Heart left ventricle (tissue), 16 donors: ENCODE results near the gene KIAA0753. TPM values are rescaled to one million over a fixed set of nuclear protein-coding genes. Genes with fewer than 3 reads are reported as not detected.

Source experiments
- ATAC-seq, 4 donors: fragments of 200-7000 bp; cut with Tn5 transposase; one replicate each; pipeline ENCODE4 v1.9.1; 2020 to 2022; ENCODE audit warnings: moderate library complexity in 4 of 4, mild to moderate bottlenecking in 3 of 4, moderate number of reproducible peaks in 1 of 4
- DNase-seq, 5 donors: peaks; one replicate each; pipeline ENCODE4 v3.0.0-alpha.2; 2020
- H3K27ac ChIP-seq, 12 donors: fragments of 200-600 bp; sonication (generic) in 4 of 12; one replicate each; pipeline versions ENCODE4 v1.5.0 to v1.8.0; 2016 to 2022; ENCODE audit warnings: mild to moderate bottlenecking in 2 of 12
- H3K27me3 ChIP-seq, 9 donors: fragments of 200-600 bp; sonication (generic) in 2 of 9; one replicate each; pipeline versions ENCODE4 v1.5.1 to v1.8.0; 2016 to 2022; ENCODE audit warnings: mild to moderate bottlenecking in 3 of 9
- H3K36me3 ChIP-seq, 9 donors: fragments of 200-600 bp; sonication (generic) in 2 of 9; one replicate each; pipeline versions ENCODE4 v1.5.0 to v1.8.0; 2018 to 2022; ENCODE audit warnings: mild to moderate bottlenecking in 2 of 9
- H3K4me1 ChIP-seq, 12 donors: fragments of 200-600 bp; sonication (generic) in 4 of 12; one replicate each; pipeline versions ENCODE4 v1.5.0 to v1.8.0; 2016 to 2022; ENCODE audit warnings: mild to moderate bottlenecking in 3 of 12
- H3K4me3 ChIP-seq, 12 donors: fragments of 200-600 bp; sonication (generic) in 4 of 12; one replicate each; pipeline versions ENCODE4 v1.5.0 to v1.8.0; 2017 to 2022; ENCODE audit warnings: mild to moderate bottlenecking in 9 of 12, moderate library complexity in 4 of 12
- H3K9me3 ChIP-seq, 12 donors: fragments of 200-600 bp; sonication (generic) in 4 of 12; one replicate each; pipeline versions ENCODE4 v1.5.0 to v1.8.0; 2016 to 2022; ENCODE audit warnings: mild to moderate bottlenecking in 1 of 12
- POLR2A ChIP-seq, 2 donors: fragments of 450-650 bp; IDR thresholded peaks; one replicate each; pipeline ENCODE4 v1.6.1; 2017; ENCODE audit warnings: antibody characterized with exemption in 2 of 2, mild to moderate bottlenecking in 2 of 2, moderate library complexity in 2 of 2
- WGBS, 4 donors: extraction: QIAGEN DNeasy Blood & Tissue Kit in 2 of 4; methylation state at CpG; one replicate each; pipeline versions ENCODE4 v1.1.5 to v1.1.7; 2013 to 2018; 5-methylcytosine and 5-hydroxymethylcytosine counted together
- intact Hi-C, 10 donors: fragments of 100-400 bp; cut with DNase I; formaldehyde crosslinking; loops; one replicate each; pipeline versions ENCODE4 v1.11.1 to v1.14.2; 2022
- polyA plus RNA-seq, 2 donors: library from polyadenylated mRNA; stranded (reverse); fragments of 200-250 nt; gene quantifications; one replicate each; pipeline ENCODE4 v1.2.3, GENCODE V29; 2013
- total RNA-seq, 9 donors: library from RNA; depleted of rRNA in 2 of 9; stranded (reverse); fragments of >200 nt in 2 of 9; fragmentation: NEBNext Ultra II Directional in 3 of 9; extraction: Animal tissue kit (Norgen Biotek cat#: 25700) in 3 of 9; gene quantifications; one replicate each; pipeline versions ENCODE4 v1.1.0 to v1.2.4, GENCODE V29; 2016 to 2023
- TF ChIP-seq, protein P1 (sequence below), 12 donors: fragments of 200-600 bp; sonication (generic) in 4 of 12; IDR thresholded peaks; one replicate each; pipeline versions ENCODE4 v1.5.0 to v1.8.0; 2018 to 2022; ENCODE audit warnings: antibody characterized with exemption in 12 of 12, mild to moderate bottlenecking in 5 of 12
- donor health status: ischemic (EF 13 %, LVEDD 7.1; RV severe dilation, severe dysfunction).
- donor health status: healthy with polysubstance abuse.
- donor health status: DM: no; HTN: yes; CAD: no.
- donor health status: DM: no; HTN: no; CAD: no.
- donor health status: ischemic (EF 25% LVEDD 6.9; RV normal size, moderate dysfunction).
- donor health status: ischemic (EF 25% LVEDD 5.7; RV mildly dilated, moderate dysfunction).
- donor health status: healthy.
- donor health status: DM: yes; HTN: yes; CAD: no.
- donor health status: ischemic (EF 35%, LVEDD 5.7; RV mildly dilated, moderate dysfunction).
- donor health status: nonischemic (EF 11% LVEDD 7.7; RV severe dilation, severe dysfunction).
- donor health status: DM: yes; HTN: yes; CAD: no.
- donor health status: PGD.
- donor health status: ischemic (EF 29% LVEDD 5.4; RV normal size, mild dysfunction).
- donor health status: nonischemic (EF 23%, LVEDD 6.1; RV moderate dilation, normal function).

The KIAA0753 gene
- total and polyA plus RNA-seq, 11 donors: 2.7 to 10.2 (median 5.0) TPM

DNA sequence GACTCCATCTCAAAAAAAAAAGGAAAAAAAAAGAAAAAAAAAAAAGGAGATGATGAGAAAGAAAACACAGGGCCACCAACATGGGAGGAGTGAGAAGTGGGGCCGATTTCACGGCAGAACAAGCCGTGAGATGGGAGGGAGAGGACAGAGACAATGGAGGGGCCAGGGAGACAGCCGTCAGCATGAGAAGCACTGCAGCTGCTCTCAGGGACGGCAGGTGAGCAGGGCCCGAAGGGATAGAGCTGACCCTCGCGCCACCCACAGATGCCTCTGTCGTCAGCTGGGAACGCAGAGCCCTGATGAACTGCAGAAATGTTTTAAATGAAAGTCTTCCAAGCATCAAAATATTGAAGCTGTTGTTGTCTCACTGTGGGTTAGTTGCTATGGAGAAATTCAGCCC lies 104.5 kb downstream of the KIAA0753 start:
- no peak for ATAC-seq
- H3K27ac ChIP-seq: no peak overlapping the region
- no peaks in the 10 kb centered on the region for H3K27me3 ChIP-seq
- H3K36me3 ChIP-seq: no peaks in the 10 kb centered on the region
- H3K4me1 ChIP-seq: no peaks in the 10 kb centered on the region
- TF ChIP-seq, protein P1, sequence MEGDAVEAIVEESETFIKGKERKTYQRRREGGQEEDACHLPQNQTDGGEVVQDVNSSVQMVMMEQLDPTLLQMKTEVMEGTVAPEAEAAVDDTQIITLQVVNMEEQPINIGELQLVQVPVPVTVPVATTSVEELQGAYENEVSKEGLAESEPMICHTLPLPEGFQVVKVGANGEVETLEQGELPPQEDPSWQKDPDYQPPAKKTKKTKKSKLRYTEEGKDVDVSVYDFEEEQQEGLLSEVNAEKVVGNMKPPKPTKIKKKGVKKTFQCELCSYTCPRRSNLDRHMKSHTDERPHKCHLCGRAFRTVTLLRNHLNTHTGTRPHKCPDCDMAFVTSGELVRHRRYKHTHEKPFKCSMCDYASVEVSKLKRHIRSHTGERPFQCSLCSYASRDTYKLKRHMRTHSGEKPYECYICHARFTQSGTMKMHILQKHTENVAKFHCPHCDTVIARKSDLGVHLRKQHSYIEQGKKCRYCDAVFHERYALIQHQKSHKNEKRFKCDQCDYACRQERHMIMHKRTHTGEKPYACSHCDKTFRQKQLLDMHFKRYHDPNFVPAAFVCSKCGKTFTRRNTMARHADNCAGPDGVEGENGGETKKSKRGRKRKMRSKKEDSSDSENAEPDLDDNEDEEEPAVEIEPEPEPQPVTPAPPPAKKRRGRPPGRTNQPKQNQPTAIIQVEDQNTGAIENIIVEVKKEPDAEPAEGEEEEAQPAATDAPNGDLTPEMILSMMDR (IDR thresholded peaks at IDR 0.05): no peak
- no peak for TF ChIP-seq POLR2A (IDR thresholded peaks at IDR 0.05)
- intact Hi-C loops: no loop called here
- H3K9me3 ChIP-seq: peaks cover 0 to 13% (median 0%) of the 10 kb centered on the region in 12 donors
- DNase-seq: no peak
- no peak overlapping the region for H3K4me3 ChIP-seq
- 66 to 71% (median 66%) methylated on average over 10 of the region's 10 CpGs for WGBS, 4 donors

DNA sequence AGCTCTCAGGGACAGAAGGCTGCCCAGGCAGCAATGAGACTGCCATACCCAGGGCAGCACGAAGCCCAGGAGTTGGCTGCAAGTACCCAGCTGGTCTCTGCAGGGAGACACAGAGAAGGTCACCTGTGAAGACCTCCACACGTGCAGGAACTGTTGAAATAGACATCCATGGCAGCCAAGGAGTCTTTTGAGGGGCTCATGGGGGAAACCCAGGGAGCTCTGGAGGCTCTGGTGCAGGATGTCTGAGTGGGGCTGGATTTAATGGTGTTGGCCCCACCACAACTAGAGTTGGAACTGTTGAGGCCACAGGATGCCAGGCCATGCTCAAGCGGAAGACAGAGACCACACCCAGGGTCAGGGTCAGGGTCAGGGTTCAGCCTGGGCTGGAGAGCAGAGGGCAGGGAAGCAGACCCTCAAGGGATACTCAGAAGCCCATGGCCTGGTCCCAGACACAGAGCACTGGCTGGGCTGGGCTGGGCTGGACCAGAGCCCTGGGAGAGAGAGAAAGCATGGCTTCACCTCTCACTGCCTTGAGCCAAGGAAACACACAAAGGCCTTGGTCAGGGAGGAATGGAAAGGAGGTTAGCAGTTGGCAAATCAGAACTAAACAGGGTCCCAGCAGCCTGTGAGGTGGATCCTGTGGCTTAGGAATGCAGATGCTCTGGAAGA lies 105.5 kb downstream of the KIAA0753 start:
- no peaks in the 10 kb centered on the region for H3K36me3 ChIP-seq
- H3K4me3 ChIP-seq: no peak overlapping the region
- 57 to 68% (median 66%) methylated on average over 3 of the region's 3 CpGs for WGBS, 4 donors
- DNase-seq (no peak), ATAC-seq (no peak)
- intact Hi-C loops: no loop called here
- H3K27me3 ChIP-seq: no peaks in the 10 kb centered on the region
- peaks cover 0 to 12% (median 0%) of the 10 kb centered on the region in 12 donors for H3K9me3 ChIP-seq
- no peaks in the 10 kb centered on the region for H3K4me1 ChIP-seq
- no peak overlapping the region for H3K27ac ChIP-seq
- TF ChIP-seq, protein P1 (IDR thresholded peaks at IDR 0.05): no peak
- TF ChIP-seq POLR2A (IDR thresholded peaks at IDR 0.05): no peak

DNA sequence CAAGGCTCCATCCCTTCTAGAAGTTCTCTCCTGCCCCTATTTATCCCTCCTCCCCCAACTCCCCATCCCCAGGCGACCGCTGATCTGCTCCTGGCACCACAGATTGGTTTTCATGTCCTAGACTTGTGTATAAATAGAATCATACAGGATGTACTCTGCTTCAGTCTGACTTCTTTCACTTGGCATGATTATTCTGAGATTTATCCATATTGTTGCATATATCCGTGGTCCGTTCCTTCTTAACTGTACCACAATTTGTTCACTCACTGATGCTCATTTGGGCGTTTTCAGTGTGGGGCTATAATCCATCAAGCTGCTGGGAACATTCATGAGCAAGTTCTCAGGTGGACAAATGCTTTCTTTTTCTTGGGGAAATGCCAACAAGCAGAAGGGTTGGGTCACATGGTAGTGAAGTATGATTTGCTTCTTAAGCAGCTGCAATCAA lies 108.0 kb downstream of the KIAA0753 start:
- Histone ChIP-seq H3K4me3 (no peak overlapping the region), H3K27ac (no peak overlapping the region), H3K9me3 (no peaks in the 10 kb centered on the region), H3K27me3 (no peaks in the 10 kb centered on the region), H3K36me3 (no peaks in the 10 kb centered on the region), H3K4me1 (no peaks in the 10 kb centered on the region)
- no peak for DNase-seq
- intact Hi-C loops: no loop called here
- TF ChIP-seq, protein P1 (IDR thresholded peaks at IDR 0.05): no peak
- no peak for TF ChIP-seq POLR2A (IDR thresholded peaks at IDR 0.05)
- ATAC-seq: peak in 3 of 4 donors; percentile 39 to 57 (median 47)
- WGBS, 4 donors: 41 to 56% (median 48%) methylated on average over 5 of the region's 5 CpGs

DNA sequence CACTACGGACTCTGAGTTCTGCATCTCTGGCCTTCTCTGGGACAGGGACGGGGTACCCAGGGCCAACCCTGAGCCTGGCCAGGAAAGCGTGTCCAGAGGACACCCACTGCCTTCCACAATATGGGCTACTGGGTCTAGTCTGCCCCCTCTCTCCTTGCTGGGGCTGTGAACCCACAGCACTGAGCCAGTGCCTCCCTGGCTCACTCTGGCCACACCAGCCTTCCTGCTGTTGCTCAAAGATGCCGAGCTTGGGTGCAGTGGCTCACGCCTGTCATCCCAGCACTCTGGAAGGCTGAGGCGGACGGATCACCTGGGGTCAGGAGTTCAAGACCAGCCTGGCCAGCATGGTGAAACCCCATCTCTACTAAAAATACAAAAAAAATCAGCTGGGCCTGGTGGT lies 108.9 kb downstream of the KIAA0753 start:
- intact Hi-C loops: no loop called here
- 67 to 85% (median 79%) methylated on average over 5 to 7 of the region's 7 CpGs for WGBS, 4 donors
- no peaks in the 10 kb centered on the region for H3K36me3 ChIP-seq
- H3K4me3 ChIP-seq: no peak overlapping the region
- no peaks in the 10 kb centered on the region for H3K9me3 ChIP-seq
- TF ChIP-seq, protein P1 (IDR thresholded peaks at IDR 0.05): no peak
- no peak for TF ChIP-seq POLR2A (IDR thresholded peaks at IDR 0.05)
- ATAC-seq: no peak
- H3K4me1 ChIP-seq: no peaks in the 10 kb centered on the region
- DNase-seq: no peak
- H3K27ac ChIP-seq: no peak overlapping the region
- H3K27me3 ChIP-seq: no peaks in the 10 kb centered on the region
